ENCODE results near the gene PDE10A. TPM values are rescaled to one million over a fixed set of nuclear protein-coding genes. Genes with fewer than 3 reads are reported as not detected.

Gene PDE10A
- total and polyA plus RNA-seq, 2 of the 4 experiments (the other 2 are of a cell fraction) = 3.4 to 12.4 TPM

DNA sequence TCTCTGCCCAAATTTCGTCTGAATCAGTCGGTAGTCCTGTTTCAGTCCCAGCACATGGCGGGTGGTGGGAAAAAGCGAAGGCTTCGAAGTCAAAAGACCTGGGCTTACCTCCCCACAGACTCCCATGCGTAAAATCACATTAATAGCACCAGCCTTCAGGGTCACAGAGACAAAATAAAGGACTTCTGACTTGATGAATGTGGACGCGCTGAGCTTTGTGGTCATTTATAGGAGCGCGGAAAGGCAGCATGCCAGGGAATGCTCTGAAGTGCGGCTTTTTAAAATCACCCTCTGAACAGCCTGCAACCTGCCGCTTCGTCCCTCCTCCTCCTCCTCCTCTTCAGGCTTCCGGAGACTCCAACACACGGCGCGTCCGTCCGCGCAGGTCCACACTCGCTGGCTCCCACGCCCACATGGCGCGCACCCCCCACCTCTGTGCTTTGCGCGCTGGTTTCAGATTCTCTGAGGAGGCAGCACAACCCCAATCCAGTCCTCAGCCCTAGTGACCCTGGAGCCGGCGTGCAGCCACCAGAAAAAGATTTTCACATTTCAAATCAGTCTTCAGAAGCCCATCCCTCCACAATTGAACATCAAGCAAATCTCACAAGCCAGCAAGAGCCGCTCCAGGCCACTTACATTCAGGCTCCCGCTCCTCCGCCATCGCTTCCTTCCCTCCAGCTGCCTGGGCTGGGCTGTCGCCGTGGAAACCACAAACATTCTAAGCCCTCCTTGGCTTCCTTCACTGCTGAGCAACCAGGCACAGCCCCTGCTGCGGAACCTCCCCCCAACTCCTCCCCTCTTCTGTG is 353.9 kb downstream of the PDE10A start, which contains the start of gene C6orf118 (continued):
- no peak for TF ChIP-seq POLR2A (IDR thresholded peaks at IDR 0.05; ENCODE audit: low read depth, low read length)

DNA sequence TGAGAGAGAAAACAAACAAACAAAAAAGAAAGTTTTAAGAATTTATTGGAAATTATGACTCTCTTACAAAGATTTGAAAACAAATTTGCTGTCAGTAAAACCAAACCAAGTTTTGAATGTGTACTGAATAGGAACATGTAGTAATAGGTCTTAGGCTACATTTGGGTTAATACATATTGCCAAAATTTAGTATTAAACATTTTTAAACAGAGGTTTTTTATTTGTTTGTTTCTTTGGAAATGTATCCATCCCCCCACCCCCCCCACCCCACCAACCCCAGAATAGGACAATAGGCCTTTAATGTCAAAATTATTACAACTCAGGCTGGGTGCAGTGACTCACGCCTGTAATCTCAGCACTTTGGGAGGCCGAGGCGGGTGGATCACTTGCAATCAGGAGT is 356.1 kb downstream of the PDE10A start:
- H3K36me3 ChIP-seq (ENCODE audit: control insufficient read depth, insufficient read depth, low read length) = no peaks in the 10 kb centered on the region
- H2BK5ac ChIP-seq (ENCODE audit: low read depth, low read length, poor library complexity, severe bottlenecking) = no peak overlapping the region
- no peak overlapping the region for H3K9ac ChIP-seq (ENCODE audit: low read depth, low read length)
- no peak overlapping the region for H3K4me3 ChIP-seq (ENCODE audit: insufficient read depth, low read depth, low read length)
- no peak overlapping the region for H4K8ac ChIP-seq (ENCODE audit: low read depth in 2 of 2, low read length in 2 of 2)
- no peaks in the 10 kb centered on the region for H3K79me1 ChIP-seq (ENCODE audit: low read depth in 1 of 2, low read length in 2 of 2)
- BruUV-seq (replicated peaks) = no TSS peak
- H3K27ac ChIP-seq (ENCODE audit: insufficient read depth, low read length) = no peak overlapping the region
- H2BK15ac ChIP-seq (ENCODE audit: low read depth, low read length) = no peak overlapping the region
- in situ Hi-C loops (cut with MboI; ENCODE audit: low sequenced_read_pairs) = no loop called here
- no peak overlapping the region for H3K4me2 ChIP-seq (ENCODE audit: low read depth, low read length)
- intact Hi-C loops (cut with micrococcal nuclease) = no loop called here
- no peak overlapping the region for H2BK120ac ChIP-seq (ENCODE audit: low read depth, low read length)
- no peak overlapping the region for H3K14ac ChIP-seq (replicated peaks; ENCODE audit: low read depth, low read length)
- POLR2A ChIA-PET (ENCODE audit: unreplicated experiment) = no interaction called here
- no peak for DNase-seq
- dilution Hi-C loops (cut with HindIII; ENCODE audit: low sequenced_read_pairs, unreplicated experiment) = no loop called here
- no peak overlapping the region for H4K91ac ChIP-seq (ENCODE audit: insufficient read depth, low read depth, low read length)
- H2AK9ac ChIP-seq (replicated peaks; ENCODE audit: low read depth, low read length, poor library complexity) = no peak overlapping the region
- no peaks in the 10 kb centered on the region for H3K9me1 ChIP-seq (ENCODE audit: insufficient read depth, low read length)
- H3K9me3 ChIP-seq (ENCODE audit: control insufficient read depth, insufficient read depth, low read length) = no peaks in the 10 kb centered on the region
- no peak overlapping the region for H3K18ac ChIP-seq (ENCODE audit: low read depth, low read length)
- H2AFZ ChIP-seq (replicated peaks; ENCODE audit: low read length, poor library complexity) = no peak overlapping the region
- no peak overlapping the region for H2BK20ac ChIP-seq (ENCODE audit: low read depth, low read length)
- no peak overlapping the region for H3K4ac ChIP-seq (ENCODE audit: low read depth, low read length)
- H3K4me1 ChIP-seq (ENCODE audit: control insufficient read depth, insufficient read depth, low read length) = no peaks in the 10 kb centered on the region
- no peaks in the 10 kb centered on the region for H4K20me1 ChIP-seq (ENCODE audit: insufficient read depth, low read length)
- H3K56ac ChIP-seq (ENCODE audit: extremely low read depth, insufficient read depth, low read length) = no peak overlapping the region
- no peak overlapping the region for H2AK5ac ChIP-seq (ENCODE audit: low read depth, low read length)
- peaks cover 4% of the 10 kb centered on the region; the same call in 1 of the 2 replicates for H3K27me3 ChIP-seq (ENCODE audit: control insufficient read depth, insufficient read depth, low read length)
- WGBS, 2 experiments (ENCODE audit: extremely low coverage in 2 of 2, insufficient read length in 1 of 2) = 83% methylated on average over 2 of the region's 3 CpGs; no CpG with 5 or more reads in 1 of the 2 experiments
- no peak overlapping the region for H4K5ac ChIP-seq (ENCODE audit: low read depth, low read length)
- no peak for ATAC-seq (ENCODE audit: low read depth)
- CTCF ChIA-PET = no interaction called here
- TF ChIP-seq SMC3 (IDR thresholded peaks at IDR 0.05; ENCODE audit: low read depth, low read length) (no peak), POLR2A (IDR thresholded peaks at IDR 0.05; ENCODE audit: low read depth, low read length) (no peak), MAFK (IDR thresholded peaks at IDR 0.05; ENCODE audit: low read depth, low read length) (no peak), CHD1 (IDR thresholded peaks at IDR 0.05; ENCODE audit: low read depth, low read length) (no peak), FOS (IDR thresholded peaks at IDR 0.05; ENCODE audit: low read depth, low read length) (no peak), BHLHE40 (IDR thresholded peaks at IDR 0.05; ENCODE audit: low read depth, low read length) (no peak), MAZ (IDR thresholded peaks at IDR 0.05; ENCODE audit: borderline replicate concordance, low read depth, low read length) (no peak), CEBPB (IDR thresholded peaks at IDR 0.05; ENCODE audit: low read depth, low read length) (no peak), RFX5 (IDR thresholded peaks at IDR 0.05; ENCODE audit: low read depth, low read length) (no peak)
- TF ChIP-seq, protein P1, sequence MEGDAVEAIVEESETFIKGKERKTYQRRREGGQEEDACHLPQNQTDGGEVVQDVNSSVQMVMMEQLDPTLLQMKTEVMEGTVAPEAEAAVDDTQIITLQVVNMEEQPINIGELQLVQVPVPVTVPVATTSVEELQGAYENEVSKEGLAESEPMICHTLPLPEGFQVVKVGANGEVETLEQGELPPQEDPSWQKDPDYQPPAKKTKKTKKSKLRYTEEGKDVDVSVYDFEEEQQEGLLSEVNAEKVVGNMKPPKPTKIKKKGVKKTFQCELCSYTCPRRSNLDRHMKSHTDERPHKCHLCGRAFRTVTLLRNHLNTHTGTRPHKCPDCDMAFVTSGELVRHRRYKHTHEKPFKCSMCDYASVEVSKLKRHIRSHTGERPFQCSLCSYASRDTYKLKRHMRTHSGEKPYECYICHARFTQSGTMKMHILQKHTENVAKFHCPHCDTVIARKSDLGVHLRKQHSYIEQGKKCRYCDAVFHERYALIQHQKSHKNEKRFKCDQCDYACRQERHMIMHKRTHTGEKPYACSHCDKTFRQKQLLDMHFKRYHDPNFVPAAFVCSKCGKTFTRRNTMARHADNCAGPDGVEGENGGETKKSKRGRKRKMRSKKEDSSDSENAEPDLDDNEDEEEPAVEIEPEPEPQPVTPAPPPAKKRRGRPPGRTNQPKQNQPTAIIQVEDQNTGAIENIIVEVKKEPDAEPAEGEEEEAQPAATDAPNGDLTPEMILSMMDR (conservative IDR thresholded peaks at IDR 0.05; ENCODE audit: low read depth, low read length) = no peak
- TF ChIP-seq, protein P2, sequence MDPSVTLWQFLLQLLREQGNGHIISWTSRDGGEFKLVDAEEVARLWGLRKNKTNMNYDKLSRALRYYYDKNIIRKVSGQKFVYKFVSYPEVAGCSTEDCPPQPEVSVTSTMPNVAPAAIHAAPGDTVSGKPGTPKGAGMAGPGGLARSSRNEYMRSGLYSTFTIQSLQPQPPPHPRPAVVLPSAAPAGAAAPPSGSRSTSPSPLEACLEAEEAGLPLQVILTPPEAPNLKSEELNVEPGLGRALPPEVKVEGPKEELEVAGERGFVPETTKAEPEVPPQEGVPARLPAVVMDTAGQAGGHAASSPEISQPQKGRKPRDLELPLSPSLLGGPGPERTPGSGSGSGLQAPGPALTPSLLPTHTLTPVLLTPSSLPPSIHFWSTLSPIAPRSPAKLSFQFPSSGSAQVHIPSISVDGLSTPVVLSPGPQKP (IDR thresholded peaks at IDR 0.05; ENCODE audit: borderline replicate concordance, low read depth, low read length) = no peak
- H3K23ac ChIP-seq (ENCODE audit: low read depth, low read length) = no peak overlapping the region
